GM21717 (cell line): ENCODE results near the gene CCDC102B.
"Not testable (repeated sequence)": the region's sequence is repeated elsewhere in the genome, so short reads cannot be mapped to it uniquely, and the experiment has no call there.

Experiments used
- ATAC-seq: cut with Tn5 transposase; IDR thresholded peaks from one replicate; pipeline ENCODE4 v1.9.1; 2021; ENCODE audit warnings: mild to moderate bottlenecking, moderate library complexity; ENCODE audit not compliant: unreplicated experiment

Gene CCDC102B

GRCh38 chr18:68897286-68897685, 99.4 kb downstream of the CCDC102B start:
- ATAC-seq = no peak

- no peak for ATAC-seq
Observed at GRCh38 chr18:68909579-68909978, 111.7 kb downstream of the CCDC102B start.

GRCh38 chr18:68915061-68915460, 117.2 kb downstream of the CCDC102B start:
- no peak for ATAC-seq

GRCh38 chr18:68916734-68917133, 118.9 kb downstream of the CCDC102B start:
- ATAC-seq = no peak

GRCh38 chr18:68918216-68918615, 120.3 kb downstream of the CCDC102B start:
- no peak for ATAC-seq

- no peak for ATAC-seq
Observed at GRCh38 chr18:68919900-68920299, 122.0 kb downstream of the CCDC102B start.

GRCh38 chr18:68922392-68922791, 124.5 kb downstream of the CCDC102B start:
- ATAC-seq = no peak

- ATAC-seq = peak; percentile 92
Observed at GRCh38 chr18:68925268-68925667, 127.4 kb downstream of the CCDC102B start.

- no peak for ATAC-seq
Observed at GRCh38 chr18:68928762-68929675, 131.1 kb downstream of the CCDC102B start.

GRCh38 chr18:68935686-68936085, 137.8 kb downstream of the CCDC102B start:
- ATAC-seq = no peak

GRCh38 chr18:68937029-68937599, 139.2 kb downstream of the CCDC102B start:
- ATAC-seq = no peak

GRCh38 chr18:68940039-68940438, 142.2 kb downstream of the CCDC102B start:
- ATAC-seq = no peak

- no peak for ATAC-seq
Observed at GRCh38 chr18:68940754-68941153, 142.9 kb downstream of the CCDC102B start.

- no peak for ATAC-seq
Observed at GRCh38 chr18:68942230-68942629, 144.3 kb downstream of the CCDC102B start.

- ATAC-seq = not testable (repeated sequence)
Observed at GRCh38 chr18:68943861-68944260, 146.0 kb downstream of the CCDC102B start.

GRCh38 chr18:68944330-68944729, 146.4 kb downstream of the CCDC102B start:
- no peak for ATAC-seq

- ATAC-seq = no peak
Observed at GRCh38 chr18:68944826-68945225, 146.9 kb downstream of the CCDC102B start.

- ATAC-seq = no peak
Observed at GRCh38 chr18:68948622-68949021, 150.7 kb downstream of the CCDC102B start.

GRCh38 chr18:68954738-68955137, 156.9 kb downstream of the CCDC102B start:
- ATAC-seq = no peak

- ATAC-seq = no peak
Observed at GRCh38 chr18:68956650-68957049, 158.8 kb downstream of the CCDC102B start.

- no peak for ATAC-seq
Observed at GRCh38 chr18:68960355-68960754, 162.5 kb downstream of the CCDC102B start.

- no peak for ATAC-seq
Observed at GRCh38 chr18:68962623-68963022, 164.7 kb downstream of the CCDC102B start.
